CMK (cell line): Measurements from ENCODE around the gene USP6.
"Not testable (repeated sequence)": the region's sequence is repeated elsewhere in the genome, so short reads cannot be mapped to it uniquely, and the experiment has no call there.

Source experiments
- DNase-seq: peaks from one replicate; pipeline ENCODE4 v3.0.0-alpha.2; 2010; ENCODE audit warnings: low read depth

Gene USP6

GRCh38 chr17:5135726-5136579 is 20.1 kb downstream of the USP6 start:
- DNase-seq, result no peak

DNA sequence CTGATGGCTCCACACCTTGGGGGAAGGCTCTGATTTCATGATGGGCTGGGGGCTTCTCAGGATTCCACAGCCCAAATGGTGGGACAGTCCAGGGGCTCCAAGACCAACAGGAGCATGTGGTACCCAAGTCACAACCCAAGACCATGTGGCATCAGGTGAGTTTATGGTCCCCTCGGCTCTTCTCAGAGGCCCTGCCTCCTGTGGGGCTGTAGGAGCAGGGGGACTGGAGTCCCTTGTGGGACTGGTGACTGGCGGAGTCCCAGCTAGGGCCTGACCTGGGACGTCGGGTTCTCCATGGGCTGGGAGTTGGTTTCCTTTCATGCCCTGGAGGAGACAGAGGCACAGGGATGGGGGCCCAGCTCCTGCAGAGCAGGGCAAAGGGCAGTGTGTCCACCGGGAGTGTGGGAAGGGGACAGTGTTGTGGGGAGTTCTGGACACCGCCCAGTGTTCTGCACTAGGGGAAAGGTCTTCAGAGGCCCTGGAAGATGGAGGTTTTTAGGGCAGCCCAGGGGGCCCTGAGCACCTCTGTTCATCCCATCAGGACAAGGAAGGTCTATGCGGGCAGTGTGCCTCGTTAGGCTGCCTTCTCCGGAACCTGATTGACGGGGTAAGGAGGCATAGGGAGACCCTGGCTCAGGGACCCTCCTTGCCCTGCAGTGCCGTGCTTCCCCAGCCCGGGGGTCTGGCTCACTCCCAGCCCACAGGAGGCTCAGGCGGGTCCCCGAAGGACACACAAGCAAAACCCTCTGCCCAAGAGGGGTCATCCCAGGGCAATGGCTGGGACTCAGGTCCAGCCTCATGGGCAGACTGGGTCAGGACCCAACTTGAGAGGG is 21.0 kb downstream of the USP6 start:
- not testable (repeated sequence) for DNase-seq

DNA sequence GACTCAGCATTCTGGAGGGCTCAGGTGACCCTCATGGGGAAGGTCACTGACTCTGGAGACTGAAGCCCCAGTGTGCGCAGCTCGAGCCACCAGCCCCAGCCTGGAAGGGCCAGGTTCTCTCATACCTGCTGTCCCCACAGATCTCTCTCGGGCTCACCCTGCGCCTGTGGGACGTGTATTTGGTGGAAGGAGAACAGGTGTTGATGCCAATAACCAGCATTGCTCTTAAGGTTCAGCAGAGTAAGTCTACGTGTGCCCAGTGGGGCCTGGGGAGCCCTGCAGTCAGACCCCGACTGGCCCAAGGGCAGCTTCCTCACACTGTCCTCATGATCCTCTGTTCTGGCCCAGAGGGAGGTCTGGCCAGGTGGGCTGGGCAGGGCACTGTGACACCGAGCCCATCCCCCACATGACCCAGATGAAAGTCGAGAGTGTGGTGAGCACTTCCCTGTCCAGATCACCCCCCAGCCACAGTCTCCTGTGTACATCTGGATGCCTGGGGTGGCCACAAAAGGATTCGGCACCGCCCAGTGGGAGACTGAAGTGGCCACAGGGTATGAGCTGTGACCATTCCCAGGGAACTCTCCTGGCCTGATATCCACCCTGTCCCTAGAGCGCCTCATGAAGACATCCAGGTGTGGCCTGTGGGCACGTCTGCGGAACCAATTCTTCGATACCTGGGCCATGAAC is 21.8 kb downstream of the USP6 start:
- DNase-seq, result not testable (repeated sequence)

- DNase-seq, result not testable (repeated sequence)
These were observed 22.3 kb downstream of the USP6 start for GRCh38 chr17:5138198-5138544.

DNA sequence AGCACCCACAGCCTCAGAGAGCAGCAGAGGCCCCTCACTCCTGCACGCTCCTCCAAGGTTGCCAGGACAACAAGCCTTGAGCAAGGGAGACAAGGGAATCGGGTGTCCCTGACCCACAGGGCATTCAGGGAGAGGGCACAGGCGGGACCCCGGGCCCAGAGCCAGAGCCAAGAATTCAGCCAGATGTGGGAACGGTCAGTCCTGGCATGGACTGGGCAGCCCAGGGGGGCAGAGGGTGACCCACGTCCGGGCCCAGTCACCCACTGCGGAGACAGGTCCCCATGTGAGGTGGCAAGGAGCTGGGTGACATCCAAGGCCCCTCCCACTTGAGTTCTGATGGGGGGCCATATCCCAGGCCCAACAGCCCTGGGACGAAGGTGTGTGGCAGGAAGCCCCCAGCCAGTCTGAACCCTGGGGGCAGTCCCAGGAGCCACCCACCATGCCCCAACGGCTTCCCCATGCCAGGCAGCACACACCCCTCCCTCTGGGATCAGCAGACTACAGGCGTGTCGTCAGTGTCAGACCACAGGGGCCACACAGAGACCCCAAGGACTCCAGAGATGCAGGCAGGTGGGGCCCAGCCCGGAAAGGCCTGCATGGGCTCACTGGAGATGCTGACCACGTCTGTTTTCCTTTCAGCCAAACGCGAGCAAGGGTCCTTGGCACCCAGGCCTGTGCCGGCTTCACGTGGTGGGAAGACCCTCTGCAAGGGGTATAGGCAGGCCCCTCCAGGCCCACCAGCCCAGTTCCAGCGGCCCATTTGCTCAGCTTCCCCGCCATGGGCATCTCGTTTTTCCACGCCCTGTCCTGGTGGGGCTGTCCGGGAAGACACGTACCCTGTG is 23.0 kb downstream of the USP6 start:
- DNase-seq, result no peak

- no peak for DNase-seq
These were observed 23.6 kb downstream of the USP6 start for GRCh38 chr17:5139458-5139732.

DNA sequence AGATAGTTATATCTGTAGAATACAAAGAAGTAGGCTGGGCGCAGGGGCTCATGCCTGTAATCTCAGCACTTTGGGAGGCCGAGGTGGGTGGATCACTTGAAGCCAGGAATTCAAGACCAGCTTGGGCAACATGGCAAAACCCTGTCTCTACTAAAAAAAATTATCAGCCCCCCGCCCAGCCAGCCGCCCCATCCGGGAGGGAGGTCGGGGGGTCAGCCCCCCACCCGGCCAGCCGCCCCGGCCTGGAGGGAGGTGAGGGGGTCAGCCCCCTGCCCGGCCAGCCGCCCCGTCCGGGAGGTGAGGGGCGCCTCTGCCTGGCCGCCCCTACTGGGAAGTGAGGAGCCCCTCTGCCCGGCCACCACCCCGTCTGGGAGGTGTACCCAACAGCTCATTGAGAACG is 27.0 kb downstream of the USP6 start:
- not testable (repeated sequence) for DNase-seq

- not testable (repeated sequence) for DNase-seq
These were observed 30.3 kb downstream of the USP6 start for GRCh38 chr17:5146122-5146521.

- not testable (repeated sequence) for DNase-seq
These were observed 44.9 kb downstream of the USP6 start for GRCh38 chr17:5160702-5161101.

DNA sequence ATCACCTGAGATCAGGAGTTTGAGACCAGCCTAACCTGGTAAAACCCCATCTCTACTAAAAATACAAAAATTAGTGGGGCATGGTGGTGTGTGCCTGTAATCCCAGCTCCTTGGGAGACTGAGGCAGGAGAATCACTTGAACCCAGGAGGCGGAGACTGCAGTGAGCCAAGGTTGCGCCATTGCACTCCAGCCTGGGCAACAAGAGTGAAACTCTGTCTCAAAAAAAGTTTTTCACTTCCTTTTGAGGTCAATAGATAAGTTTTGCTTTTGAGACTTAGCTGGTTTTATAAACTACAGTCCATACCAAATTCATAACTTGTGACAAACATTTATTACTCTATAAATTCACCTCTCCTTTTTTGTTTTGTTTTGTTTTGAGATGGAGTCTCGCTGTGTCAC is 46.0 kb downstream of the USP6 start:
- not testable (repeated sequence) for DNase-seq

- no peak for DNase-seq
These were observed 48.6 kb downstream of the USP6 start for GRCh38 chr17:5164436-5164835.

DNA sequence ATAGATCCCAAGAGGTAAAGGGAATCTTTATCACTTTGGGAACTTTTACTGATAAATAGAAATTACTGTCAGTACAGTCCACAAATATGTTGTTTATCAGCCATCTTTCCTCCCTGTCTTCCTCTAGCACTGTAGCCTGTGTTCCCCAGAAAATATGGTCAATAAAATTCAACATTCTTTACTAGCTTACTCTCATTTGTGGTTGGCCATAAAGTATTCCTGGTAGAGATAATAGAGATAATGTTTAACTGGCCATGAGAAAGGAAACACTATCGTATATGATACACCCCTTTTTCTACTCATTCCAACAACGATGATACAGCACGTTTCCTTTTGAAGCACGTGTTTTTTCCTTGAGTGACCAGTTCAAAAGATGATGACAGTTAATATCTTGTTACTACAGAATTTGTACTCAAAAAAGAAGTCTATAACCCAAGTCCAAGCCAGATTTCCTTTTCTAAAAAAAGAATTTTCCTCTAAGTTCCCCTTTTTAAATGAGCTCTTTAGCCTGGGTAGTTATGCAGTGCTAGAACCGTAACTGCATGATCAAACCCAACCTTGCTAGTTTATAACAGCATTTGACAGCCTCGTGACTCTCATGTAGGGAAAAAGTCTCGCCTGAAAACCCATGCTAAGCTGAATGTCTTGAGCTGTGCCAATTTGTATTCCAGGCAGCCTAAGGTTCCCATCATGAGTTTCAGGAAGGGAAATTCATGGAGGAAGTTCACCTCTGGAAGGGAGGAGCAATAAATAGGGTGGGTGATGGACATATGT is 50.1 kb downstream of the USP6 start:
- DNase-seq, result peak; percentile 11

DNA sequence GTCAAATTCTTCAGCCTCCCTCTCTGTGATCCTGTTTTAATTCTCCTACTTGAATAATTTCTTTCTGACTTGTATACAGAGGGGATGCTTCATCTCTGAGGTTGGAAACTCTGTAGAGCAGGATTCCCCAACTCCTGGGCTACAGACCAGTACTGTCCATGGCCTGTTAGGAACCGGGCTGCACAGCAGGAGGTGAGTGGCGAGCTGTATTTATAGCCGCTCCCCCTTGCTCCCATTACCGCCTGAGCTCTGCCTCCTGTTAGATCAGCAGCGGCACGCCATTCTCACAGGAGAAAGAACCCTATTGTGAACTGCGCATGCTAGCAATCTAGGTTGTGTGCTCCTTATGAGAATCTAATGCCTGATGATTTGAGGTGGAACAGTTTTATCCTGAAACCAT is 59.2 kb downstream of the USP6 start:
- not testable (repeated sequence) for DNase-seq

DNA sequence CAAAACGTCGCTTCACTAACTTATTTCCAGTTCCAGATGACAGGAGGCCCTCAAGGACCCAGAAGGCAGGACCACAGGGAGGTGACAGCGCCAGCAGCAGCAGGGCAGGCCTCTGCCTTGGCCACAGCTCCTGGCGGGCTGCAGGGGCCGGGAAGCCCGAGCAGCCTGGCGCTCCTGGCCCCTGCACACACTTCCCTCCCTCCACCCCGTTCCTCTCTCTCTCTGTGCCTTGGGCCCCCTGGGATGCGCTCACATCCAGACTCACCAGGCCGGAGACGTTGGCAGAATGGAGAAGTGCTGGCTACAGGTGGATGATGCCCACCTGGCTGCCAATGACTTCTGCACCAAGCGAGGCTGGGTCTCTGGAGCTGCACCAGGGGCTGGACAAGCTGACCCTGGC is 63.2 kb downstream of the USP6 start:
- no peak for DNase-seq

DNA sequence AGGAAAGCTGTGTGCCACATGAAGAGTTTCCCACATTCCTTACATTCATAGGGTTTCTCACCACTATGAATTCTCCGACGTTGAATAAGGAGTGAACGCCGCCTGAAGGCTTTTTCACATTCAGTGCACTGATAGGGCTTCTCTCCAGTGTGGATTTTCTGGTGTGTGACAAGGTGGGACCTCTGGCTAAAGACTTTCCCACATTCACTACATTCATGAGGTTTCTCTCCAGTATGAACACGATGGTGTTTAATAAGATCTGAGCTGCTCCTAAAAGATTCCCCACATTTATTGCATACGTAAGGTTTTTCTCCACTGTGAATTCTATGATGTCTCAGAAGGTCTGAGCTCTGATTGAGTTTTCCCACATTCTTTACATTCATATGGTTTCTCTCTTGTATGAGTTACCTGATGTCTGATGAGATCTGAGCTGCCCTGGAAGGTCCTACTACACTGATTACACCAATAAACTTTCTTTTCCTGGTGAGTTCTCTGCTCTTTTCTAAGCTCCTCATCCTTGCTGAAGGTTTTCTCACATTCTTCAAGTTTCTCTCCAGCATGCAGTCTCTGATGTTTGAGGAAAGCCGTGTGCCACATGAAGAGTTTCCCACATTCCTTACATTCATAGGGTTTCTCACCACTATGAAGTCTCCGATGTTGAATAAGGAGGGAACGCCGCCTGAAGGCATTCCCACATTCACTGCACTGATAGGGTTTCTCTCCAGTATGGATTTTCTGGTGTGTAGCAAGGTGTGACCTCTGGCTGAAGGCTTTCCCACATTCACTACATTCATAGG is 65.9 kb downstream of the USP6 start:
- no peak for DNase-seq

- no peak for DNase-seq
These were observed 67.0 kb downstream of the USP6 start for GRCh38 chr17:5182597-5183409.

- no peak for DNase-seq
These were observed 67.6 kb downstream of the USP6 start for GRCh38 chr17:5183410-5183793.

- no peak for DNase-seq
These were observed 68.5 kb downstream of the USP6 start for GRCh38 chr17:5184288-5184687.
